Upper lobe of left lung (tissue), 6 donors: ENCODE measurements around the gene OR6B2. TPM values are rescaled to one million over a fixed set of nuclear protein-coding genes. Genes with fewer than 3 reads are reported as not detected.
"Not testable (repeated sequence)": the region's sequence is repeated elsewhere in the genome, so short reads cannot be mapped to it uniquely, and the experiment has no call there.

Source experiments
- ATAC-seq, 2 donors: fragments of 200-7000 bp; cut with Tn5 transposase; one replicate each; pipeline ENCODE4 v1.9.1; 2022; ENCODE audit warnings: mild to moderate bottlenecking in 2 of 2, moderate library complexity in 2 of 2; ENCODE audit not compliant: low FRiP score in 2 of 2
- DNase-seq, 2 donors: peaks; one replicate each; pipeline ENCODE4 v3.0.0-alpha.2; 2019 to 2020
- H3K27ac ChIP-seq, 4 donors: fragments of 200-600 bp; sonication (generic); one replicate each; pipeline ENCODE4 v1.5.1; 2016 to 2019
- H3K27me3 ChIP-seq, 4 donors: fragments of 200-600 bp; sonication (generic); one replicate each; pipeline ENCODE4 v1.5.1; 2017 to 2019
- H3K36me3 ChIP-seq, 4 donors: fragments of 200-600 bp; sonication (generic); one replicate each; pipeline ENCODE4 v1.5.1; 2016 to 2019
- H3K4me1 ChIP-seq, 4 donors: fragments of 200-600 bp; sonication (generic); one replicate each; pipeline ENCODE4 v1.5.1; 2018 to 2019
- H3K4me3 ChIP-seq, 4 donors: fragments of 200-600 bp; sonication (generic); one replicate each; pipeline ENCODE4 v1.5.1; 2017 to 2019; ENCODE audit warnings: mild to moderate bottlenecking in 2 of 4, moderate library complexity in 1 of 4
- H3K9me3 ChIP-seq, 4 donors: fragments of 200-600 bp; sonication (generic); one replicate each; pipeline ENCODE4 v1.5.1; 2018 to 2019
- CTCF ChIP-seq, 6 experiments: fragments of 450-650 bp in 4 of 6; fragments of 200-600 bp in 2 of 6; sonication (generic) in 2 of 6; IDR thresholded peaks; one replicate each; pipeline ENCODE4 v1.5.1; 2016 to 2019; ENCODE audit warnings: antibody characterized with exemption in 6 of 6
- EP300 ChIP-seq, 4 donors: sonication (generic); formaldehyde crosslinking; IDR thresholded peaks; one replicate each; pipeline ENCODE4 v1.5.1; 2017; ENCODE audit warnings: antibody characterized with exemption in 4 of 4, control low read depth in 2 of 4
- POLR2A ChIP-seq, 4 donors: fragments of 450-650 bp; IDR thresholded peaks; one replicate each; pipeline ENCODE4 v1.5.1; 2016 to 2017; ENCODE audit warnings: antibody characterized with exemption in 4 of 4, mild to moderate bottlenecking in 2 of 4
- POLR2AphosphoS5 ChIP-seq, 2 donors: sonication (generic); formaldehyde crosslinking; IDR thresholded peaks; one replicate each; pipeline ENCODE4 v1.5.1; 2017; ENCODE audit warnings: antibody characterized with exemption in 2 of 2
- WGBS, 2 donors: methylation state at CpG; one replicate each; pipeline ENCODE4 v1.1.5; 2017 to 2018; 5-methylcytosine and 5-hydroxymethylcytosine counted together
- total RNA-seq, 6 donors: library from RNA; depleted of rRNA in 4 of 6; stranded (reverse); fragments of >200 nt in 4 of 6; gene quantifications; one replicate each; pipeline versions ENCODE4 v1.1.0 to v1.2.1, GENCODE V29; 2016 to 2021
- donor health status: DM: no; HTN: no; CAD: no; lungs with moderate emphysema.
- donor health status: DM: no; HTN: yes; CAD: no; lungs with severe emphysema.

Gene OR6B2
- total RNA-seq, 6 donors from 2014 or later, result not detected

GRCh38 chr2:240051697-240052096 is 21.5 kb upstream of the OR6B2 start:
- no peaks in the 10 kb centered on the region for H3K4me1 ChIP-seq
- ATAC-seq, result no peak
- no peaks in the 10 kb centered on the region for H3K9me3 ChIP-seq
- 69 to 84% methylated on average over 4 of the region's 4 CpGs for WGBS, 2 donors
- H3K27ac ChIP-seq, result no peak overlapping the region
- peaks cover 0 to 5% (median 0%) of the 10 kb centered on the region in 4 donors for H3K27me3 ChIP-seq
- TF ChIP-seq EP300 (IDR thresholded peaks at IDR 0.05) (no peak), POLR2AphosphoS5 (IDR thresholded peaks at IDR 0.05) (no peak), CTCF (IDR thresholded peaks at IDR 0.05) (no peak), POLR2A (IDR thresholded peaks at IDR 0.05) (no peak)
- no peak for DNase-seq
- H3K4me3 ChIP-seq, result no peak overlapping the region
- H3K36me3 ChIP-seq, result no peaks in the 10 kb centered on the region

- Histone ChIP-seq H3K27ac (no peak overlapping the region), H3K4me3 (no peak overlapping the region), H3K36me3 (no peaks in the 10 kb centered on the region), H3K9me3 (no peaks in the 10 kb centered on the region), H3K4me1 (no peaks in the 10 kb centered on the region), H3K27me3 (peaks cover 0 to 4% (median 0%) of the 10 kb centered on the region in 4 donors)
- DNase-seq (no peak), ATAC-seq (no peak)
- TF ChIP-seq EP300 (IDR thresholded peaks at IDR 0.05) (no peak), POLR2A (IDR thresholded peaks at IDR 0.05) (no peak), CTCF (IDR thresholded peaks at IDR 0.05) (no peak), POLR2AphosphoS5 (IDR thresholded peaks at IDR 0.05) (no peak)
- 72 to 82% methylated on average over 12 of the region's 12 CpGs for WGBS, 2 donors
These were observed 20.0 kb upstream of the OR6B2 start for GRCh38 chr2:240050278-240050677.

- no peak for ATAC-seq
- WGBS, 2 donors, result 67 to 72% methylated on average over 8 to 9 of the region's 9 CpGs
- TF ChIP-seq POLR2AphosphoS5 (IDR thresholded peaks at IDR 0.05), result no peak
- no peak for TF ChIP-seq CTCF (IDR thresholded peaks at IDR 0.05)
- no peak for TF ChIP-seq EP300 (IDR thresholded peaks at IDR 0.05)
- no peak for TF ChIP-seq POLR2A (IDR thresholded peaks at IDR 0.05)
- H3K4me3 ChIP-seq, result no peak overlapping the region
- no peak for DNase-seq
- no peak overlapping the region for H3K27ac ChIP-seq
- no peaks in the 10 kb centered on the region for H3K36me3 ChIP-seq
- H3K27me3 ChIP-seq, result peaks cover 0 to 4% (median 0%) of the 10 kb centered on the region in 4 donors
- no peaks in the 10 kb centered on the region for H3K4me1 ChIP-seq
- H3K9me3 ChIP-seq, result no peaks in the 10 kb centered on the region
These were observed 18.0 kb upstream of the OR6B2 start for GRCh38 chr2:240048237-240048636.

- TF ChIP-seq POLR2A (IDR thresholded peaks at IDR 0.05) (no peak), POLR2AphosphoS5 (IDR thresholded peaks at IDR 0.05) (no peak), CTCF (IDR thresholded peaks at IDR 0.05) (no peak), EP300 (IDR thresholded peaks at IDR 0.05) (no peak)
- Histone ChIP-seq H3K36me3 (no peaks in the 10 kb centered on the region), H3K27me3 (no peaks in the 10 kb centered on the region), H3K9me3 (no peaks in the 10 kb centered on the region), H3K27ac (no peak overlapping the region), H3K4me3 (no peak overlapping the region), H3K4me1 (no peaks in the 10 kb centered on the region)
- DNase-seq (peak in 1 of 2 donors; percentile 39), ATAC-seq (no peak)
- WGBS, 2 donors, result 91% methylated on average over 12 to 13 of the region's 13 CpGs
These were observed 14.9 kb upstream of the OR6B2 start for GRCh38 chr2:240045098-240045497.

GRCh38 chr2:240044096-240044495 is 13.9 kb upstream of the OR6B2 start:
- H3K4me1 ChIP-seq, H3K27ac ChIP-seq, H3K4me3 ChIP-seq, H3K36me3 ChIP-seq, H3K9me3 ChIP-seq, ATAC-seq, DNase-seq, H3K27me3 ChIP-seq: not testable (repeated sequence)
- WGBS, 2 donors, result 62 to 65% methylated on average over 2 of the region's 2 CpGs
